Measurements from ENCODE around the gene PUSL1.

The PUSL1 gene

GRCh38 chr1:1354271-1355247, 46.2 kb downstream of the PUSL1 start:
- H3K4me1 ChIP-seq (ENCODE audit: insufficient read depth, low read length) = peaks cover 11% of the 10 kb centered on the region
- H3K36me3 ChIP-seq (ENCODE audit: insufficient read depth, low read length) = no peaks in the 10 kb centered on the region
- H3K9me3 ChIP-seq (ENCODE audit: control insufficient read depth, insufficient read depth, low read length) = no peaks in the 10 kb centered on the region
- peak overlapping the region; percentile 1 for H3K9ac ChIP-seq (ENCODE audit: low read depth, low read length)

- no peaks in the 10 kb centered on the region for H3K9me3 ChIP-seq (ENCODE audit: control insufficient read depth, insufficient read depth, low read length)
- H3K9ac ChIP-seq (ENCODE audit: low read depth, low read length) = no peak overlapping the region; the same call in 1 of the 2 replicates
- no peaks in the 10 kb centered on the region for H3K36me3 ChIP-seq (ENCODE audit: insufficient read depth, low read length)
- peaks cover 15% of the 10 kb centered on the region for H3K4me1 ChIP-seq (ENCODE audit: insufficient read depth, low read length)
Observed at GRCh38 chr1:1355416-1355815, 47.0 kb downstream of the PUSL1 start.

GRCh38 chr1:1356166-1356795, 47.9 kb downstream of the PUSL1 start:
- Histone ChIP-seq H3K4me1 (ENCODE audit: insufficient read depth, low read length) (peaks cover 22% of the 10 kb centered on the region), H3K9me3 (ENCODE audit: control insufficient read depth, insufficient read depth, low read length) (no peaks in the 10 kb centered on the region), H3K36me3 (ENCODE audit: insufficient read depth, low read length) (no peaks in the 10 kb centered on the region), H3K9ac (ENCODE audit: low read depth, low read length) (no peak overlapping the region)

DNA sequence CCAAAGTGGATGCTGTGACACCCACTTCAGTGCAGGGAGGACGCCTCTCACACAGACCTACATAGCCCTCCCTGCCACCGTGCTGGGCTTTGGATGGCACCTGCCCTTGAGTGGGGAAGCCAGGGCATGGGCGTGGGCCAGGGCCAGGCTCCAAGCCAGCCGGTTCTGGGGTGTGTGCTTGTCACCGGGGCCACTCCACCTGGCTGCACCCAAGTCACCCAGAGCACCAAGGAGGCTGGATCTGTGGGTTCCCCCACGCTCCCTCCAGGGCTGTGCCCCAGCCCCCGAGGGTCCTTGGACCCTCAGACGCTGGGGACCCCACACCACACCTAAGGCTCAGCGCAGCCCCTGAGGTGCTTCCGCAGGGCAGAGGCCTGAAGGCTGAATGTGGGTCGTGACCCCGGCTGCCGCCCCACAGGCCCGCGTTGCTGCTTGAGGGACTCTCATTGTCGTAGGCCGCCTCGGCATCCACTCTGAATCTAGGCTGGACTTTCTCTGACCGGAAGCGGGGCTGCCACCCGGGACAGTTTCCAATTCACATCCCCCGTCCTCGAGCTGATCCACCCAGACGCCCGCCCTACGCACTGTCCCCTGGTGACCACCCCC, 48.5 kb downstream of the PUSL1 start:
- peaks cover 22% of the 10 kb centered on the region for H3K4me1 ChIP-seq (ENCODE audit: insufficient read depth, low read length)

GRCh38 chr1:1357871-1358432, 49.6 kb downstream of the PUSL1 start:
- Histone ChIP-seq H3K4me1 (ENCODE audit: insufficient read depth, low read length) (peaks cover 22% of the 10 kb centered on the region), H3K9me3 (ENCODE audit: control insufficient read depth, insufficient read depth, low read length) (no peaks in the 10 kb centered on the region), H3K9ac (ENCODE audit: low read depth, low read length) (peak overlapping the region; percentile 64), H3K36me3 (ENCODE audit: insufficient read depth, low read length) (no peaks in the 10 kb centered on the region)

More for the DNA sequence above, 48.5 kb downstream of the PUSL1 start:
- no peak overlapping the region for H3K9ac ChIP-seq (ENCODE audit: low read depth, low read length)
- H3K9me3 ChIP-seq (ENCODE audit: control insufficient read depth, insufficient read depth, low read length) = no peaks in the 10 kb centered on the region
- no peaks in the 10 kb centered on the region for H3K36me3 ChIP-seq (ENCODE audit: insufficient read depth, low read length)

DNA sequence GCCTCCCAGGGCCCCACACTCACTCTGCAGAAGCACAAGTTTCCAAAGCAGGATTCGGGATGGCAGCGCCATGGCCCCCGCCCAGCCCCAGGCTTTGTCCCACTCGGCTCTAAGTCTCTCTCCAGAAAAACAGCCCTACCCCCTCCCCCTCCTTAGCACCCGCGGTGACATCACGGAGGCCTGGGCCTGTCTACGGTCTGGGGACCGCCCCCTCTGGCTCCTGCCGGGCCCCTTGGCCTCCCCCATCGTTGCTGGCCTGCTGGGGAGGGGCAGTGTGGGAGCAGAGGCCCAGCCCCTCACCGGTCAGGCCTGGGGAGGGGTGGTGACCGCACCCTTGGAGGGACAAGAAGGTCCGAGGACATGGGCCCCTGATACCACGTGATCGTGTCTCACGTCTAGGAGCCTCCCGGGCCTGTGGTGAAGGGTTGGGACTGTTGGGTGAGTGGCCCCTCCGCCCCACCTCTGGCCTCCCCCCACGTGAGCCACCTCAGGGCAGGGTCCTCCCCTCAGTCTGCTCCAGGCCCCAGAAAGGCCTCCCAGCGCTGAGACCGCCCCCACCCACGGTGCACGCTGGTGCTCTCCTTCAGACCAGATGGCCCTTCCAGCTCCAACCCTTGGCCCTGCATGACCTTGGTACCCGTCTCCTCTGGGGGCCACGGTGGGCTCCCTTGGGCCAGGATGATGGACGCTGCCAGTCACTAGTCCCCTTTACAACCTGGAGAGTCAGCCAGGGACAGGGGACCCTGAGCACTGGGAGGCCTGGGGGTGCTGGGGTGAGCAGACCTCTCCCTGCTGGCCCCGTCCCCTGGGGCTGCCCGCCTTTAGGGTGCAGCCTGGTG, 50.3 kb downstream of the PUSL1 start, which contains the start of gene MXRA8:
Gene MXRA8, minus strand, starts transcription at position 123 of the 839 bp plus-strand sequence. Its CDS starts 51 bp downstream, at position 72.
- Histone ChIP-seq H3K4me1 (ENCODE audit: insufficient read depth, low read length) (peaks cover 22% of the 10 kb centered on the region), H3K36me3 (ENCODE audit: insufficient read depth, low read length) (no peaks in the 10 kb centered on the region), H3K9ac (ENCODE audit: low read depth, low read length) (peak within 1 kb of the TSS; percentile 64), H3K9me3 (ENCODE audit: control insufficient read depth, insufficient read depth, low read length) (no peaks in the 10 kb centered on the region)

- H3K4me1 ChIP-seq (ENCODE audit: insufficient read depth, low read length) = peaks cover 22% of the 10 kb centered on the region
- H3K9me3 ChIP-seq (ENCODE audit: control insufficient read depth, insufficient read depth, low read length) = no peaks in the 10 kb centered on the region
- no peak overlapping the region for H3K9ac ChIP-seq (ENCODE audit: low read depth, low read length)
- H3K36me3 ChIP-seq (ENCODE audit: insufficient read depth, low read length) = no peaks in the 10 kb centered on the region
Observed at GRCh38 chr1:1359308-1359663, 50.9 kb downstream of the PUSL1 start.

- Histone ChIP-seq H3K9me3 (ENCODE audit: control insufficient read depth, insufficient read depth, low read length) (no peaks in the 10 kb centered on the region), H3K4me1 (ENCODE audit: insufficient read depth, low read length) (peaks cover 22% of the 10 kb centered on the region), H3K36me3 (ENCODE audit: insufficient read depth, low read length) (no peaks in the 10 kb centered on the region), H3K9ac (ENCODE audit: low read depth, low read length) (no peak overlapping the region)
Observed at GRCh38 chr1:1359664-1360468, 51.5 kb downstream of the PUSL1 start.

- Histone ChIP-seq H3K4me1 (ENCODE audit: insufficient read depth, low read length) (peaks cover 22% of the 10 kb centered on the region), H3K9me3 (ENCODE audit: control insufficient read depth, insufficient read depth, low read length) (no peaks in the 10 kb centered on the region), H3K9ac (ENCODE audit: low read depth, low read length) (no peak overlapping the region), H3K36me3 (ENCODE audit: insufficient read depth, low read length) (no peaks in the 10 kb centered on the region)
Observed at GRCh38 chr1:1360506-1361169, 52.2 kb downstream of the PUSL1 start.

Data from ES-I3 (cell line).